SW480 (cell line): ENCODE data around the gene MICAL3.

Experiments used
- DNase-seq: peaks from one replicate; pipeline ENCODE4 v3.0.0-alpha.2; 2016; ENCODE audit warnings: low spot score

MICAL3 gene

DNA sequence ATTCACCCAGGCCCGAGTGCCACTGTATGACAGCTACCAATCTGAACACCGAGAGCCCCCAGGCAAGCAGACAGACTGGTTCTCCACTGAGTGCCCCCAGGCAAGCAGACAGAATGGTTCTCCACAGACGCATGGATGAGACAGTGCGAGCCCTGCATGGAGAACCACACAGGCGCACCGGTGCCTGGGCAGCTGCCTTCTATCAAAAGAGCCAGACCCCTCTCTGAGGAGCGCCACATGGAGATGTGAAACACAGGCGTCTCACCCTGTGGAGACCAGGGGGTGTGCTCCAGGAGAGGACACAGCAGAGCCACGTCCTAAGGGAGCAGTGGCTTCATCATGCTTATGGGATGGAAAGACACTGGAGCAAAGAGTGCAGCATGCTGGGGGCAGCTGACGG lies 155.6 kb downstream of the MICAL3 start:
- no peak for DNase-seq

DNA sequence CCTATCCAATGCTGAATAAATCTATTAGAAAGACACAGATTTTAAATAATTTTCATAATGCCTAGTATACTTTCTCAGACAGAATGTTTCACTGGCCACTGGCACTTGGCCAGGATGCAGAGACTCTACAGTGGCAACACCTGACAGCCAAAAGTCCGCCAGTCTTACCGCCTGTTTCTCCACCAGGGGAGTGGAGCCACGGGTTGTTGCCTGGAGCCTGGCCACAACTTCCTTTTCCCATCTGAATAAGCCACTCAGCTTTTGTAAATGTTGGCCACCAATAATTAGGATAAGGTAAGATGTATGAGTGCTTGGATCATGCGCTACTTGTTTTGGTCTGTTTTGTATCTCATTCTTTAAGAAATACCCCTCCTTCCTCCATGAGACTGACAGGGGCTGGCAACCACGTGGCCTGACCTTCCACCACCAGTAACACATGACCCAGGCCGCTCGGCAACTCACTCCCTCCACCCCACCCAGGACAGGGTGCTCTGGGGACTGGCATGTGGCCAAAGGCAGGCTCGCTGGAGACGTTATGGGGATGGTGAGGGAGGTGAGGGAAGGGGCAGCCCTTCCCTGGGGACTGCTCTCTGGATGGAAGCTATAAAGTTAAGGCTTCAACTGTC lies 157.1 kb downstream of the MICAL3 start:
- no peak for DNase-seq

DNA sequence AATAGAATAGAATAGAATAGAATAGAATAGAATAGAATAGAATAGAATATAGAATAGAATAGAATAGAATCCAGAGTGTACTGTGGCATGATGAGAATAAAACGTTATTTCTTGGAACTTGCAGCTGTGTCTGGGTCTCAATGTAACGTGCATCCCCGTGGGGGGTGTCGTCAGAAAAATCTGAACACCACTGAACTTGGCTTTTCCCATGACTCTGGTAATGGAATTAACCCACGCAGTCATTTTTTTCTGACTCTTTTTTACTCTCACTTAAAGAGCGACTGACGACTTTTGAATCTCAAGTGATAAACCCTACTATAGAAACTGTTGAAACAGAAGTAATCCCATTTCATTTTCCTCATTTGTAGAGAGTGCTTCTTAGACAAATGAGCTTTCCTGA lies 157.7 kb downstream of the MICAL3 start:
- DNase-seq = no peak

DNA sequence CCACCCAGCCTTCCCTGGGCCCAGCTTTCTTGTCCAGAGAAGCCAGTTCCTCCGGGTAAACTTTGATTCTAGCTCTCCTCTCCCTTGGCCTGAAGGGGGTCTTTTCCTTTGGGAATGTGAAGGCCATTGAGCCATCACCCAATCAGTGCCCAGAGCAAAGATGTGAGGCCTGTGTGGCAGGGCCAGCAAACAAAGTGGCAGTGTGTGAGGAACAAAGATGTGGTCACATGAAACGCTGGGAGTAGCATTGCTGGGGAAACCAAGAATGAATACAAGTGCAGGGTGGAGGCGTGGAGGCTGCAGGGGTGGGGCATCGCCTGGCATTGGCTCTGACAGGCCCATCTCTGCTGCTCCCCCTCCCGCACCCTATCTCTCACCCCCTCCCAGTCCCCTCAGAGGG lies 158.2 kb downstream of the MICAL3 start:
- no peak for DNase-seq

DNA sequence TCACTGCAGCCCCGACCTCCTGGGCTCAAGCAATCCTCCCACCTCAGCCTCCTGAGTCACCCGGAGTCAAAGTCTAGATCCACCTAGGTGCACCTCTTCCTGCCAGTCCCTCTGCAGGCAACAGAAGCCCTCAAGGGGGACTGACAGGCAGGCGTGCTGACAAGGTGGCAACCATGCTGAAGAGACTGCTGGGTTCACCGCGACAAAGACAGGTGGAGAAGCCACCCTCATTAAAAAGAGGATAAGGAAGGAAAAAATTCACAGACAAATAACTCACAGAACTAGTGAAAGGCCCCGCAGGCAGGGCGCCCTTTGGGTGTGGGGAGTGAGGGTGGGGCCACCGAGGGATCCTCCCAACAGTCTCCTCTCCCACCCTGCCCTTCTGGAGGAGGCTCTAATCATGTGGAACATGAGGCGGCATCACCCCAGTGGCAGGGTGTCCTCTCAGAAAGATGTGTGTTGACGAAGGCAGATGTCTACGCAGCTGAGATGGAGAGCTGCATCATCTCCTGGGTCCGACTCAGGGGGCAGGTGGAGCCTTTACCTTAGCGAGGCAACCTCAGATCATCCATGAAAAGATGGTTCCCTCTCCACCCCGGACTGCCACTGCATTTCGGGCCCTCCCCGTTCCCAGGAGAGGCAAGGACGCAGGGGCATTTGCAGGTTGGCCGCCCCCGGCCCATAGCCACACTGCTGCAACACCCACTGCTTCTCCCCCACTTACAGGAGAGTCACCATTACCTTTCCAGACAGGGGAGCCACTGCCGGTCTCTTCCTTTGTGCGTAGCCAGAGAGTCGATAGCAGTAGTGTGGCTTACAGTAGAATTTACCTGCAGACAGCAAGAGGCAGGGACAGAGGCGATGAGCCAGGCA lies 158.9 kb downstream of the MICAL3 start:
- no peak for DNase-seq

DNA sequence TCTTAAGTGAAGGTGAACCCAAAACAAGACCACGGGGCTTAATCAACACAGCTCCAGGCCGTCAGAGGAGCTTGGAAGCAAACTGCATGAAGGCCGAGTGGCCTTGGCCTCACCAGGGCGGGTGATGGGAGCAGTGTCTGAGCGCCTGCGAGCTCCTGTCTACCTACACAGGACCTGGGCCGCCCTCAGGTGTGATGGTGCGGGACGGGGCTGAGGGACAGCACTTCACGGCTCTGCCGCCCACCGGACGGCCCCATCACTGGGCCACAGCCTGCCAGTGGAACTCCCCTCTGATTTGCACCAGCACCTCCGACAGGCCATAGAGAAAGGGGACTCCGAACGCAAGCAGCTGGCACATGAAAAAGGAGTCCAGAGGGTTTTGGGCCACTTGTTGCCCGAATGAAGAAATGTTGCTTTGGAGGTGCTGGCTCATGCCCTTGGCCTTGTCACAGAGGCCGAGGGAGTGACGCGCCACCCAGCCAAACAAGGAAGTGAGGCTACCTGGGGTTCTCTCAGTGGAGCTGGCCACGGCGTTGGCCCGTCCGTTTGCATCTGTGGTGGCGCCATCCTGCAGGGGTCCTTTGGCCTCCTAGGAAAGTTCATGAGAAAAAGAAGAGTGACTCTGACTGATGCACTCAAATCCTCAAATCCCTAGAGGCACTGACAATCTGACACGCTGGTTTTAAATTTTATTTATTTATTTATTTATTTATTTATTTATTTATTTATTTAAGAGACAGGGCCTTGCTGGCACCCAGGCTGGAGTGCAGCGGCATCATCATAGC lies 159.8 kb downstream of the MICAL3 start:
- no peak for DNase-seq

DNA sequence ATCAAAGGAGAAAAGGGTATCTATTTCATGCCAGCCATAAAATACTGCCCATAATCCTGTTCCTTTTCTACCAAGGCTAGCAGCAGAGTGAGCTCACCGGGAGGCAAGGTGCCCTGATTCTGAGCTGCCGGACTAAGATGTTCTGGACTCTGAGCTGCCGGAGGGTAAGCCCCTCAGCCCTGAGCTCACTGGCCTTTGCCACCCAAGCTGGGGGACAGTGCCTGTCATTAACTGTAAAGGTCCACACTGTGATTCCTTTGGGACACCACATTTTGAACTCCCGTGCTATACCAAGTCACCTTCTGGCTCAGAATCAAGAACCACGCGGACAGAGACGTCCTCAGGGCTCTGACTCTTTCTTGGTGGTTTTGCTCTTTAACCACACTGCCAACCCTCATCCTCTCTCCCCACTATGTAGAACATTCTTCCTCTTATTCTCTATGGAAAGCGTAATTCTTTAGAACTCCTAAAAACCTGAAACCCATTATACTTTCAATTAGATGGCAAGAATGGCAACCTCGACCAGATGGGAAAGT lies 161.6 kb downstream of the MICAL3 start:
- DNase-seq = no peak

DNA sequence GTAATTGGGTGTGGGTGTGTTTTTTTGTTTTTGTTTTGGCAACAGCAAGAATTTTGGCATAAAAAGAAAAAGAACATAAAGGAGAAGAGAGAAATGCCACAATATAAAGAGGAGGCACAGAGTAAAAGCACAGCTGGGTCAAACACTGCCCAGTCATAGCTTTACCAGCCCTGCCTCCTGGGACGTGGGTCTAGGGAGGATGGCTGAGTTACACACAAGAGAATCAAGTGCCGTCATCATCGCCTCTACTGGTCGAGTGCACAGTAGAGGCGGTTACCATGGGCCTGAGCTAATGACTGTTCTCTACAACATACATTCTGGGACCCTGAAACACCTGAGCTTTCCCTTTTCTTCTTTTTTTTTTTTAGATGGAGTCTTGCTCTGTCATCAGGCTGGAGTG lies 162.5 kb downstream of the MICAL3 start:
- no peak for DNase-seq

DNA sequence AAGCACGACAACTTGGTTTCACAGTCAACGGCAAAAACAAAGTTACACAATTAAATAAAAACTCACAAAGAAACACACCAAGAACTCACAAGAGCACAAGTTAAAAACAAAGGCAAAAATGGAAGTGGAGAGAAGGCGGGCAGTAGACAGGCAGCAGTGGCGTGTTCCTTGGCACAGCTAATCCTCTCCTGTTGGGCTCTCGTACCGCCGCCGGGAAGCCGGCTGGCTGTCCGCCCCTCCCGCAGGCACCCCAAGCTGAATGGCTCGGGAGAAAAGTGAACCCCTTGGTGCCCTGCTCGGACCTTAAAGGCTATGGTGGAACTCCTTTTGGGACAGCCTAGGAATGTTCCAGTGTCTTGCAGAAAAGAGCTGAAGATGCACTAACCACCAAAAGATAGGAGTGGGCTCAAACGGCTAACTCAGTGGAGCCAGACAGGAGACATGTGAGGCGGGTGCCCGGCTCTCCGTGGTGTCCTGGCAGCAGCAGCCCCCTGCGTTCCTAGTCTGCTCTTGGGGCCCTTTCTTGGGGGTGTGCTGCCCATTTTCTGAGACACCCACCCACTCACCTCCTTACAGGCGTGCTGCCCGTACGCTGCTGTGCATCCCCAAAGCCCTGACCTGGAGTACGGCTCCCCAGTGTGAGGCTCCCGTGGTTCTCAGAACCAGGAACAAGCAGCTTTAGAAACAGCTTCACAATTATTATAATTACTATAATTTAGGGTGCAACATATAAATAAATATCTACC lies 164.0 kb downstream of the MICAL3 start:
- no peak for DNase-seq

DNA sequence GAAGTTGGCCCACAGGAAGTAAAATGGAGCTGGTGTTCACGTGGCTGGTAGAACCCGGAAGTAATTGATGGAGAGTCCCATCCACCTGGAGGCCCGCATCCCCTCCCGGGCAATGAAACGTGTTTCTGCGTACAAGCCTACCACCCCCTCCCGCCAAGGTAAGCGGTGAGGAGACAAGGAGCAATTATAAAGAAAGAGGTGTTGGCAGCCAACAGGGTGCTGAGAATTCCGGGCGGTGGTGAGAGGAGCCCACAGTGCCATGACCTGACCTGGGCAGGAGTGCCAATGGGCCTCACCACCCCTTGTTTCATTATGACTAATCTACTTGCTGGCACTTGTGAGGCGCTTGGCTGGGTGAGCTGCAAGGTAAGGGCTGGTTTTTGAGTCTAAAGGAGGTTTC lies 166.3 kb downstream of the MICAL3 start:
- DNase-seq = no peak

DNA sequence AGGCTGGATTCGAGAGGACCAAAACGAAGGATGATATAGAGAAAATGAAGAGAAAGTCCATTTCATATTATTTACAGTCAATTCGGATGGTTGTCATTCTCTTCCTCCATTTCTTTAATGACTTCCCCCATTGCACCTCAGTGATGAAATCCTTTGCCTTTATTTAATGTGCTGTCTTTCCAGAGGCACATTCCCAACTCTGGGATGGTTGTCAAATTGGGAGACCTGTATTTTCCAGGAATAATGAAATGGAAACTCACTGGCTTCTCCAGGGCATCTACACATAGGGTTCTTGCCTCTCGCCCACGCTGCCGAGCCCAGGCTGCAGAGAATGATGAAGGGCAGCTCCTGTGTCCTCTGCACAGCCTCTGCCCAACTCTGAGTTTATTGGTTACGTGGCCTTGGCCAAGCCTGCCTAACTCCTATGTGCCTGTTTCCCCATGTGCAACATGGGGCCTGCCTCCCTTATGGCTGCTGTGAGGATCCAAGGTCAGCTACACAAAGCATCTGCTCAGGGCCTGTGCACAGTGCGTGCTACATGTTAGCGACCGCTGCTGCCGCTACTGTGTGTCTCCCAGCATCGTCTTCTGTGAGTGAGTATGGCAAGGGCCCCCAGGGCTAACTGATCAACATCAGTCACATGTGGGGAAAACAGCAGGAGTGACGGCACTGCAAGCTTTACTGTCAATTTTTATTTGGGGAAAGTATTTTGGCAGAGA lies 168.6 kb downstream of the MICAL3 start:
- DNase-seq = no peak

DNA sequence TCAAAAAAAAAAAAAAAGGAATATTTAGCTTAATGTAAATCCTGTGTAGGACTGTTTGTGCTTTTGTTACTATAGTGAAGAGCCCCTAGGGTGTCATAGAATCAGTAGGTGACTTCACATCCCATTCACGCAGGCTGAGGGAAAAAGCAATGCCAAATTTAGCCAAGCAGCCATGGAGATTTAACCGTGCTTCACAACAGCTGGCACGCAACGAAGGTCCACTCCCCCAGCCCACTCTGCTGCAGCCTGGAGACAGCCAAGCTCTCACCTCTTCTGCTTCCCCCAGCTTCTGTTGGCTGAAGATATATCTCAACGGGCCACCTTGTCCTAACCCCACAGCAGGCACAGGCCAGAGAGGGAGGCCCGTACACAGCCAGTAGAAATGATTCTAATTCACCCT lies 171.3 kb downstream of the MICAL3 start:
- no peak for DNase-seq

DNA sequence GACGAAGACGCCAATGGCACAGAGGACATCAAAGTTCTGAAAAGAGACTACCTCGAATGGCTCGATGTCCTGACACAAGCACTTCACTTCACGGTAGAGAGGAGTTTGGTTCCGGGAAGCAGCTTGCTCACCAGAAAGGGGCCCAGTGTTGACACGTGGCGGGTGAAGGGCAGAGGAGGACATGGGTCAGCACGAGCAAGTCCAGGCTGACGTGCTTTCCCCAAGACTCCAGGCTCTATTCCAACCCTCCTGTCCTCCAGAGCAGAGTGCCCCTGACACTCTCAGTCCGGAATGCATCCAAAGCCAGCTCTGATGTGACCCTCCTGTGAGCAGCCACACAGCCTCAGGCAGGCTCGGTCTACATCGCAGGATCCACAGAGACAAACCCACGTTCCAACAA lies 172.6 kb downstream of the MICAL3 start:
- no peak for DNase-seq

DNA sequence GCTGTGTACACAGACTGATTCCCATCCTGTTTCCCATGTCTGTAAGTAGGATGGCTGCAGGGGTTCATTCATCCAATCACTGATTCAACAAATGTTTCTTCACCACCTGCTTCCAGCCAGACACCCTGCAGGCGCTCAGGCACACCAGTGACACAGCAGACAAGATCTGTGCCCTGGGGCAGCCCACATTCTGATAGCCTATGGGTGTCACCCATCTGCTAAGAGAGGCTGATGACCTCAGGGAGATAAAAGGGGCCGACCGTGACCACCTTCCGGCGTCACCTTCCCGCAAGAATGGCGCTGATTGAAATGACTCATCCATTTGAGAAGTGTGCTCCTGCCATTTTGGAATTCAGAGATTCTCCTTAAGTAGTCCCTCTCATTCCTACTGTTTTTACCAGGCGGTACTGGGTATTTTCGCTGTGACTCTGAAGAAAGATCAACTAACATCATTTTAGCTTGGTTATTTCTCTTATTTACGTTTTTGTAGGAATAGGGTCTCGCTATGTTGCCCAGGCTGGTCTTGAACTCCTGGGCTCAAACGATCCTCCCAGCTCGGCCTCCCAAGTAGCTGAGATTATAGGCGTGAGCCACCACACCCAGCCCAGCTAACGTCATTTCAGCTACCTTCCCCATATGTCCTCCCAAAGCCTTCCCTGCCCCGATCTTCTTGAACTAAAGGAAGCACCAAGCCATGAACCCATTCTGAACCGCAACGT lies 176.8 kb downstream of the MICAL3 start:
- DNase-seq = peak; percentile 97

DNA sequence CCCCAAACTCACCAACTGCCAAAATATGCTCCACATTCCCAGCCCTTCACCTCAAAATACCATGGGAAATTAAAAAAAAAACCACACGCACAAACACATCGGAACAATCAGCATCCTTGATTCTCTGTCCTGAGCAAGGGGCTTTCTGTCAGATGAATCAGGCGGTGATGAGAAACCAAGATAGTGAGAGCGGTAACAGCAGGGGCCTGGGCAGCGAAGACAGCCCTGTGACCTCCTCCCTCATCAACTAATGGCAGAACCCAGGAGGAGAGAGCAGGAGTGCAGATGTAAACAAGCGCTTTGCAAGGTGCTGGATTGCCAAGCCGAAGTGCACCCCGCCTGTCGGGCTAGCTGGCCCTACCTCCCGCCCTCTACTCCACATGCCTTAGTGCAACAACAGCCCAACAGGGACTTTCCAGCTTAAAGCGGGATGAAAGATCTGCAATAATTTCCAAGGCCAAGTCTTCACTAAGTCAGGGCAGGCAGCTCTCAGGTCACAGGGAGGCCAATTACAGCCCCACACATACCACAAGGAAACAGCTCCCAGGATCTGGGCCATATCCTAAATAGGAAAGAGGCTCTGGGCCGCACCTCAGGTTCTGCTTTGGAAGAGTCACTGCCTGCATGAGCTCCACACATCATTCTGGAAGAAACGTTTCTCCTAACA lies 177.9 kb downstream of the MICAL3 start:
- DNase-seq = no peak

DNA sequence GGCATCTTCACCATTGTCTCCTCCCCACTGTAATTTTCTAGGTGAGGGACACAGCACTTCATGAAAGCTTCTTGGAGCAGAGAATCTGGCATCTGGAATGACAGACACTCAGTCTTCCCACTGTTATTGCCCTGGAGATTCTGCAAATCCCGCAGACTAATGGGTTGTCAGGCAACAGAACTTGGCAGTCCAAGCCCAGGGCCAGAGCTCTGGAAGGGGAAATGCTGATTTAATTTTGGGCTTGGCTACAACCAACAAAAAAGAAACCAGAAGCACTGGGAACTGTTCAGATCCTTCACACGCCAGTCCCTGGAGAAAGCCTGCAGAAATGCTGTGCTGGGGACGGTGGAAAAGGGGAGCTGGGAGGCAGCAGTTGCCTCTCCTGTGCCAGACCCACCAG lies 178.6 kb downstream of the MICAL3 start:
- DNase-seq = no peak

DNA sequence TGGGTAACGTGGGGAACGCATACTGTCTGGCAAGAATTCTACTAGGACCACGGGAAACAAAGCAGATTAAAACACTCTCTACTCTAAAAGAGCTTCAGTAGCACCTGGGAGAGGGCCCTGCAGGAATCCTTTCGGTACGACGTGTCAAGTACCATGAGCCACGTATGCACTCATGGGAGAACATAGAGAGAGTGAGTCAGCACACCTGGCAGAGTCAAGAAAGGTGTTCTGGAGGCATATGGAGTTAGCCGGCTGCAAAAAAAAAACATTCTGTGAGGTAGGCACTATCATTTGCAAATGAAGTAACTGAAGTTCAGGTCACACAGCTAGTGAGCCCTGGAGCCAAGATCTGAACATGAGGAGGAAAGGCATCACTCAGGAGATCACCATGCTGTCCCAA lies 179.0 kb downstream of the MICAL3 start:
- no peak for DNase-seq

DNA sequence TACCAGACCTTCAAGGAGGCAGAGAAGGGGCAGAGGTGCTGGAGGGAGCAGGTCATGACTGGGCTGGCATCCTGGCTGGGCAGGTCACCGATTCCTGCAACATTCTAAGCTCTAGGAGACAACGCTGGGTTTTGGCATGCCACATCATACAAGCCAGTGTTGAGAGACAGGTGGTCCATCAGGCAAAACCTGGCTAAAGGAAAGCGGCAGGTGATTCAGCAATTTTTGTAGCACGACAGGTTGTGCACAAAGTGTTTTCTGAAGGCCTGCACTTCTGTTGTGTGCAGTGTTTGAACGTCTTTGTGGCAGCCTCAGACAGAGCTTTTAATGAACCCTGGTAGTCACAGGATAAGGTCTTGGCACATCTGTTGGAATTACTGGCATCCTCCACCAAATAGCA lies 180.2 kb downstream of the MICAL3 start:
- DNase-seq = no peak

DNA sequence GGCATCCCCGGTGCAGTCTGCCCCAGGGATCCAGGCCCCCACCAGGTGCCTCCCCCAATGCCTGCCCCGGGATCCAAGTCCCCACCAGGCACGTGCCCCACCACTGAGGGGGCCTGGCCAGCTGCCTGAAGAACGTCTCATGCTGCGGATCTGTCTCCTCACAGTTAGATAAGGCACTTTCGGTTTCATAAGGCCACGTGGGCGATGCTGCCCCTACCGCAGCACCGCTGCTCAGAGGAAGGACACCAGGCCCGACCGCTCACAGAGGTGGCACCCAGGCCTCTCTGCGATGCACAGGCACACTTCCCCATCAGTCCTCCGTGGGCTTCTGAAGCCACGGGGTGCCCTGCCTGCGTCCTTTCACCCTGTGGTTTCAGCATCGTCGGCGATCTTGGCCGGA lies 182.0 kb downstream of the MICAL3 start:
- DNase-seq = no peak

DNA sequence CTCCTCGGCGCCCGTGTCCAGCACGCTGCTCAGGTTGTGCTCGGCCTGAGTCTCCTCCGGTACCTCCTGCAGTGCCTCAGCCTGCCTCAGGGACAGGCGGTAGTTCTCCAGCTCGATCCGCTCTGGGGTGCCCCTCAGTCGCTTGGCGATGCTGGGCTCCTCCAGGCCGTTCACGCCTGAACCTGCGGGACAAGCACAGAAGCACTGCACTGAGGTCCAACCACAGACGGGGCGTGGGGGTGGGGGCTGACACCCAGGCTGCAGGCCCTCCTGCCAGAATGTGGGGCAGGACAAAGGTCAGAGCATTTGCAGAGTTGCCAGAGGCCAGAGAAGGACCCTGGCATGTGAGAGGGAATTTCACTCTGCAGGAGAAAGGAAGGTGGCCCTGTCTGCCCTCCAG lies 182.5 kb downstream of the MICAL3 start:
- no peak for DNase-seq
